Uterus (tissue), 2 donors: ENCODE data around the gene ABCA13.

Experiments used
- POLR2A ChIP-seq, 2 donors: fragments of 450-650 bp; IDR thresholded peaks; one replicate each; pipeline ENCODE4 v1.6.1; 2016; ENCODE audit warnings: antibody characterized with exemption in 2 of 2, mild to moderate bottlenecking in 1 of 2, moderate library complexity in 1 of 2
- TF ChIP-seq, protein P1 (sequence below), 4 experiments: fragments of 200-600 bp in 2 of 4; fragments of 450-650 bp in 2 of 4; sonication (generic) in 2 of 4; IDR thresholded peaks; one replicate each; pipeline ENCODE4 v1.5.1; 2016 to 2019; ENCODE audit warnings: antibody characterized with exemption in 4 of 4, mild to moderate bottlenecking in 2 of 4, moderate library complexity in 1 of 4

DNA sequence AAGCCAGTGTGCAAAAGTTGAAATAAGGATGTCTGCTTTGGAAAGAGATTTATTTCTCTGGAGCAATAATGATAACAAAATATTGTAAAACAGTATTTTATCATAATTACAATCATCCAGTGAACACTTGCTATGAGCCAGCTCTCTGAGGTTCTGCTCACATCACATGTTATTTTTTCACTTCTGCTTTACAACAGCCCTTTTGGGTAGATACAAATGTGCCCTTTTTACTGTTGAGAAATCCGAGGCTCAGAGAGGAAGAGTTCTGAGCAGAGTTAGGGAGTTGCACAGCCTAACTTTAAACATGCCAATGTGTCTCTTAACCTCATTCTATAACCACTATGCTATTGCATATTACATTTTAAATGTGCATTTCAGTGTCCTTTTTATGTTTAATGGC lies 520.5 kb downstream of the ABCA13 start:
- no peak for TF ChIP-seq POLR2A (IDR thresholded peaks at IDR 0.05)
- TF ChIP-seq, protein P1, sequence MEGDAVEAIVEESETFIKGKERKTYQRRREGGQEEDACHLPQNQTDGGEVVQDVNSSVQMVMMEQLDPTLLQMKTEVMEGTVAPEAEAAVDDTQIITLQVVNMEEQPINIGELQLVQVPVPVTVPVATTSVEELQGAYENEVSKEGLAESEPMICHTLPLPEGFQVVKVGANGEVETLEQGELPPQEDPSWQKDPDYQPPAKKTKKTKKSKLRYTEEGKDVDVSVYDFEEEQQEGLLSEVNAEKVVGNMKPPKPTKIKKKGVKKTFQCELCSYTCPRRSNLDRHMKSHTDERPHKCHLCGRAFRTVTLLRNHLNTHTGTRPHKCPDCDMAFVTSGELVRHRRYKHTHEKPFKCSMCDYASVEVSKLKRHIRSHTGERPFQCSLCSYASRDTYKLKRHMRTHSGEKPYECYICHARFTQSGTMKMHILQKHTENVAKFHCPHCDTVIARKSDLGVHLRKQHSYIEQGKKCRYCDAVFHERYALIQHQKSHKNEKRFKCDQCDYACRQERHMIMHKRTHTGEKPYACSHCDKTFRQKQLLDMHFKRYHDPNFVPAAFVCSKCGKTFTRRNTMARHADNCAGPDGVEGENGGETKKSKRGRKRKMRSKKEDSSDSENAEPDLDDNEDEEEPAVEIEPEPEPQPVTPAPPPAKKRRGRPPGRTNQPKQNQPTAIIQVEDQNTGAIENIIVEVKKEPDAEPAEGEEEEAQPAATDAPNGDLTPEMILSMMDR (IDR thresholded peaks at IDR 0.05), result no peak
